Stimulated activated naive CD4-positive, alpha-beta T cell (primary cell): ENCODE data around the gene TBCE.
A peak's percentile ranks its signal among the peaks of the same experiment; 100 is the strongest.

Experiments used
- DNase-seq, 6 experiments: peaks; one replicate each; lab custom pipeline; 2025; lab: John Stamatoyannopoulos, UW

TBCE gene

GRCh38 chr1:235410467-235410866, 43.2 kb downstream of the TBCE start:
- no peak for DNase-seq

GRCh38 chr1:235411489-235412486, 44.6 kb downstream of the TBCE start:
- DNase-seq, result no peak

GRCh38 chr1:235415008-235415904, 48.0 kb downstream of the TBCE start:
- peak in 5 of 6 experiments; percentile 2 to 50 (median 38) for DNase-seq

GRCh38 chr1:235416662-235417049, 49.4 kb downstream of the TBCE start:
- DNase-seq, result no peak

- peak in 5 of 6 experiments; percentile 23 to 64 (median 38) for DNase-seq
These were observed 50.0 kb downstream of the TBCE start for GRCh38 chr1:235417086-235417697.

GRCh38 chr1:235421751-235422150, 54.5 kb downstream of the TBCE start:
- no peak for DNase-seq

GRCh38 chr1:235423214-235423652, 56.0 kb downstream of the TBCE start:
- peak in 1 of 6 experiments; percentile 18 for DNase-seq

GRCh38 chr1:235424092-235424491, 56.9 kb downstream of the TBCE start:
- DNase-seq, result no peak

- DNase-seq, result no peak
These were observed 58.1 kb downstream of the TBCE start for GRCh38 chr1:235425357-235425756.

GRCh38 chr1:235426143-235426542, 58.9 kb downstream of the TBCE start:
- no peak for DNase-seq

- no peak for DNase-seq
These were observed 59.5 kb downstream of the TBCE start for GRCh38 chr1:235426680-235427079.

GRCh38 chr1:235427447-235427846, 60.2 kb downstream of the TBCE start:
- no peak for DNase-seq

GRCh38 chr1:235429143-235429542, 61.9 kb downstream of the TBCE start:
- no peak for DNase-seq

- no peak for DNase-seq
These were observed 63.8 kb downstream of the TBCE start for GRCh38 chr1:235430991-235431390.

- no peak for DNase-seq
These were observed 66.8 kb downstream of the TBCE start for GRCh38 chr1:235434001-235434400.

- DNase-seq, result no peak
These were observed 74.0 kb downstream of the TBCE start for GRCh38 chr1:235441159-235441685.

- DNase-seq, result no peak
These were observed 75.7 kb downstream of the TBCE start for GRCh38 chr1:235442788-235443429.

GRCh38 chr1:235448616-235449015, 81.4 kb downstream of the TBCE start:
- DNase-seq, result no peak

- no peak for DNase-seq
These were observed 83.2 kb downstream of the TBCE start for GRCh38 chr1:235450433-235450832.

- DNase-seq, result no peak
These were observed 83.8 kb downstream of the TBCE start for GRCh38 chr1:235450886-235451483.

GRCh38 chr1:235454021-235454420, 86.8 kb downstream of the TBCE start:
- no peak for DNase-seq
